ENCODE results near the gene RTN4.

RTN4 gene

DNA sequence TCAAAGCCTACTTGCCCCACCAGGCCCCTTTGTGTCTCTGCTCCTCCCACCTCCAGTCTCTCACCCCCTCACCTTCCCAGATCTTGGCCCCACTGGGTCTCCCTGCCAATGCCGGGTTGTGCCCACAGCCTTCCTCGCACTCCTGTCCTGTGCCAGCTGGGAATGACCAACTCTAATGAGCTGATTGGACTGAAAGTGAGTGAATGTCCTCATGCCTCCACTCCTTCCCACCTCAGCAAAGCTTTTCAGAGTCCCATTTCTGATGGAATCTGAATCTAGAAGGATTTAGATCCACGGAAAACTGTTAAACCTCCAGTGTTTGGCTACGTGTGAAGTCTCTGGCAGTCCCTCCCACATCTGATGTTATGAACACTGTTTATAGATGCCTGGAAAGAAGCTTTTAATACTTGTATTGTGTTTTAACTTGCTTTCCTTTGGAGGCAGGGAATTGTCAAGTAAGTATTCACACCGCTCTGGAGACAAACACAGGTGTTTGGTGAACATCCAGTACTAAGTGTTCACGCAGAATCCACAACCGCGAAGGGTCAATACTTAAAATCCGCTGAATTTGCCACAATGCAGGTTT is 103.9 kb downstream of the RTN4 start:
- FAIRE-seq = no peak

DNA sequence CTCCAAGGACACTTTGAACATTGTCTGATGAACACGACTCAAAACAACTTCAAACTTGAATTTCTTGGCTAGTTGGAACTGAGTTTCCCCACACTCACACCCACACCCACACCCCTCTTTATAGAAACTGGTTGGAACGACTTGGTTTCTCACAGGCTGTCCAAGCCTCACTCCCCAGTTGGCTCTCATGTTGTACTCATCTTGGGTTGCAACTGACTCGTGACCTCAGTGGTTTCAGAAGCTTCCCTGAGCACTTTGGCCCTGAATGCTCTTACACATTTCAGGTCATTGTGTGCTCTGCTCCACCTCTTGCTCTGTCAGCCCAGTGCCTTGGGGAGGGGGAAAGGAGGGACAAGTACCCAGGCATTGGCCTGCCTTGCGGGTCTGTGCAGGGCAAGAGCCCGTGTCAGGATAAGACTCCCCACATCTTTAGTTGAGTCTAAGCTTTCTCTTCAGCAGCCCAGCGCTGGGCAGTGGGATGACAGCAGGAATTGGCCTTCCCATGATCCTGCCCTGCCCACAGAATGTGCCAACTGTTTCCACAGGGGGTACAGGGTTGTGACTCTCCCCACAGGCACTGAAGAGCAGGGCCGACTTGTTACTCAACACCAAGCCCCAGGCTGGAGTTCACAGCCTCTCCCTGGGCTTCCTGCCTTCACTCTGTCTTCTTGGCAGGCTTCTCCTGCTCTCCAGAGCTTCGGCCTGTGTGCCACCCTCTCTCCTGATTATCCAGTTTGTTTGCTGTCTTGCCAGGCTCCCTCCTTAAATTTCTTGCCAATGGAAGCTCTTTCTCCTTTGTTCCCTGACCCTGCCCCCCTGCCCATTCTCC is 104.6 kb downstream of the RTN4 start:
- FAIRE-seq = no peak

DNA sequence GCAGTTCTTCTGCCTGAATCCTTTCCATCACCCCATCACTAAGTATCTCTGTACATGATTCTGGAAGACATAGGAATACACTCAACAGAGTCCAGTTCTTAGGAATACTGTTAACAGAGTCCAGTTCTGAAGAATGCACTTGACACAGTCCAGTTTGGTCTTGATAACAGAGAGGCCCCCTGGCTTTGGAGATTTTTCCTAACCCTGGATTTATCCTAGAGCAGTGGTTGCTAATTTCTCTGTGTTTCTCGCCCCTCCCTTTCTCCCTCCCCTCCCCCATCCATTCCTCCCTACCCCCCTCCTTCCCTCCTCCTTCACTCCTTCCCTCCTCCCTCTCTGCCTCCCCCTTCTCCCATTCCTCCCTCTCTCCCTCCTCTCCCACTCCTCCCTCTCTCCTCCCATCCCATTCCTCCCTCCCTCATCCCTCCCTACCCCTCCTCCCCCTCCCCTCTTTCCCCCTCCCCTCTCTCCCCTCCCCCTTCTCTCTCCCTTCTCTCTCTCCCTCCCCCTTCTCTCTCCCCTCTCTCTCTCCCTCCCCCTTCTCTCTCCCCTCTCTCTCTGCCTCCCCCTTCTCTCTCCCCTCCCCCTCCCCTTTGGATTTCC is 105.4 kb downstream of the RTN4 start:
- no peak for FAIRE-seq

DNA sequence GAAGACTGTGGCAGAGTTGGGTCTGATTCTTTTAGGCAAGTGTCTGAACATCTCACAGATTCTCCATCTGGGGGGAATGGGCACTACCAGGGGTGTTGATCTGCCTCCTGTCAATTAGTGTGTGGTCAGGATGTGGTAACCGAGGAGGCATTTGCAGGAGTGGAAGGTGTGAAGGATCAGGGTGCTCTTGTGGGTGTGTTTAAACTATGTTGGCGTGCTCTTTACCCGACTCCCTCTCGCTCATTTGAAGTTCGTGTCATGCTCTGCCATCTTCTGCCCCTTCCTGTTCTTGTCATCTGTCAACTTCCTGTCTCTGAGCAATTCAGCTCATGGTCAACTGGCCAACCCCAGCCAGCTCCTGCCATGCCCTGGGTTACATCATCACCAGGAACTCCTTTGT is 107.9 kb downstream of the RTN4 start:
- no peak for FAIRE-seq

DNA sequence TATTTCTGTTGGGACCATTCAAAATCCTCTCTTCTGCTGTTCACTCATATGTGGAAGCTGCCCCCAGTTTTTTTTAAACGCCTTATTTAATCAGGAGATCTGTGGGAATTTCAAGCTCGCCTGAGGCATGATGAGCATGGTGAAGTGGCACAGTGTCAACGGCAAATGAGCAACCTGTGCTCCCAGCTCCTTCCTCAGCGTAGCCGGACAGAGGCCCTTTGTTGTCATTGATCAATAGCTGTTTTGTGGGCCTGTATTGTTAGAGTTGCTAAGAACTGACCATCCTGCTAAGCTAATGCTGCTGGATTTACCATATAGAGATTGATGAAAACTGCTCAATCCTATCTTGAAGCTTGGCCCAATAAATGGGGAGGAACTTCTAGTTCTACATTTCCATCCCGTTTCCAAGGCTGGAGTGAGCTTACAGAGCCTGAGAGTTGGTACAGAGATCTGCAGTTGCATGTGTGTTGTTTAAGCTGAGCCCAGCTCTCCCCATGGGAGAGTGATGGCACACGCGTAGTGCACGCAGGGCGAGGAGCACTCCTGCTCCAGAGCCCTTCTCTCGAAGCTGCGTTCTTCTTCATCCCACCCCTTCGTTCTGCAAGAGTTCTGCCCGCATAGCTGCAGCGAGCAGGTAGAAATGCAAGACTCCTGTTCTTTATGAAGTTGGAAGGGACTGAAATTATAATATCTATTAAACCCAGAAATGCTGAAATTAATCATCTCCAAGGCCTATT is 108.8 kb downstream of the RTN4 start:
- no peak for FAIRE-seq

DNA sequence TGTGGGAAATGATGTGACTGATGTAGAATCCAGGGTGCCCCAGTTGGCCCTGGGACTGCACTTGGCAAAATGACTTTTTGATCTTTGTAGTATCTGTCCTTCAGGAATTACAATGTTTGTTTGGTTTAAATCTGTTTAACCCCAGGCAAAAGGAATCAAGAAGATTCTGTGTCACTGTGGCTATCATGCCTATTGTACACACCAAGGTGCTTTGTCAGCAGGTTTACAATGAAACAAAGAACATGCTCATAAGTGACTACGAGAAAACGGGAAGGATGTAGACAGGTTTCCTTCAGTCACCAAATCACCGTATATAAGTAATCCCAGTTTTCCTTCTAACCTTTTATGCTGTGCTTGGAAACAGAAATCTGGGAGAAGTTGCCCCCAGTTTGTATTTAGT is 109.5 kb downstream of the RTN4 start:
- no peak for FAIRE-seq

DNA sequence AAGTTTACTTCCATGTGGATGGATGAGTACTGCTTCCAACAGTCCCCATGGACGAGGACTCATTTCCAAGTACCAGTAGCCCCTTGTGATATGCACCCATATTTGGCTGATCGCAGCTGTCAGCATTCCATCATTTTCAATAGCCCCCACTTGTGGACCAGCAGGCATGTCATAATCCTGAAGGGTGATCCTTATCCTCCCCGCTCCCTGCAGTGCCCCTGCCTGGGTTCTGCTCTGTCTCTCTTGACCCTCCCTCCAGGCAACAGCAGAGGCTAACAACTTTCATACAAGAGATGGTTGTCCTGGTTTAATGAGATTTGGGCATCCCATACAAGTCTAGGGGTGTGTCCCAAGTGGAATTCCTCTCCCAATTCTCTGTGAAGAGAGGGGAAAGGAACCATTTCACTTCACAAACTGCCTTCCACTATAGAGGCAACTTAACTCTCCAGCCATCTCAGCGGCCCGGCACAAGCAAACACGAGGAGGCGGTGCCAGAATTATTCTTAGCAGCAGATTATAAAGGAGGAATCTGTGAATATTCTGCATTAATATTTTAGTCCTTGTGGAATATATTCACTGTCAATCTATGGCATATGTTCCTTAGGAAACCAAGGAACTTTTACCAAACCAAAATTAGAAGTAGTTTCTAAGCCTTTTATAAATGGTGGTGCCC is 110.7 kb downstream of the RTN4 start:
- FAIRE-seq = no peak

DNA sequence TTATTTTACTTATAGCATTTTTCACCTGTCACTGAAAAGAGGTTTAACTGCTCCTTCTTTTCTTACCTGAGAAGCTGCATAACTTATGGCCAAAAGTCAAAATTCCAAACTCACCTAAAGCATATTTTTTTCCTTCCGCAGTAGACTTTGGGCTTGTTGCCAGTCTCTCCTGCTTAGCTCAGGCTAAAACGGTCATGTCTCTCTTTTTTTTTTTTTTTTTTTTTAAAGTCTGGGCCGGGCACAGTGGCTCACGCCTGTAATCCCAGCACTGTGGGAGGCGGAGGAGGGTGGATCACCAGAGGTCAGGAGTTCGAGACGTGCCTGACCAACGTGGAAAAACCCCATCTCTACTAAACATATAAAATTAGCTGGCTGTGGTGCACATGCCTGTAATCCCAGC is 113.5 kb downstream of the RTN4 start:
- FAIRE-seq = no peak

DNA sequence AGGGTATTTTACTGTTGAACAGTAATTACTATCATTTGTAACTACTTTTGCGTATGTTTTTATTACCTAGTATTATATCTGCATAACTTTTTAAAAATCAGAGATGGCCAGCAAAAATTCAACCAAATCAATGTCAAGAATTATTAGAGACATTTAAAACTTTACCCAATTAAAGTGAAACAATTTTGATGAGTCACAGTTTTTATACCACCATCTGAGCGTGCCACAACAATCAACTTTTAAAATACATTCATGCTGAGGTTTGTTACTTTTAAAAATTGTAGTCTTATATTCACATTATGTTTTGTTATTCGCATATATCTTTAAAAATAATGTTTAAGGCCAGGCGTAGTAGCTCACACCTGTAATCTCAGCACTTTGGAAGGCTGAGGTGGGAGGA is 114.9 kb downstream of the RTN4 start:
- no peak for FAIRE-seq

DNA sequence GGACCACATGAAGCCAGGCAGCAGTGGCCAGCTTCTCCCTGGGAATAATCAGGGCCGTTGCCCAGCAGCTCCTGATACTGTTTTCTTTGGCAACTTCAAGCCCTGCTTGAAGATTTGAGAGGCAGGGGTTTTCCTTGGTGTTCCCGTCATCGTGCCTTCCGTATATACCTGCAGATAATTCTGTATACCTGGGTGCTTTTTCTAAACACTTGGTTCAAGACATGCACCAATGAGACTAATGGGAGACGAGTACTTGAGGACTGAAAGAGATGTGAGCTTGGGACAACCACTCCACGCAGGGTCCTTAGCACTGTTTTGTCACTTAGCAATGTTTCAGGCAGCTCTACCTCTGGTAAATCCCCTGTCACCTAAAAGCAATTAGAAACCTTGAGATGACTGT is 118.8 kb downstream of the RTN4 start:
- FAIRE-seq = no peak

GRCh38 chr2:54928719-54929118 is 121.5 kb downstream of the RTN4 start:
- FAIRE-seq = no peak

- FAIRE-seq = no peak
These were observed 122.3 kb downstream of the RTN4 start for GRCh38 chr2:54927751-54928615.

GRCh38 chr2:54927085-54927750 is 123.0 kb downstream of the RTN4 start:
- no peak for FAIRE-seq

DNA sequence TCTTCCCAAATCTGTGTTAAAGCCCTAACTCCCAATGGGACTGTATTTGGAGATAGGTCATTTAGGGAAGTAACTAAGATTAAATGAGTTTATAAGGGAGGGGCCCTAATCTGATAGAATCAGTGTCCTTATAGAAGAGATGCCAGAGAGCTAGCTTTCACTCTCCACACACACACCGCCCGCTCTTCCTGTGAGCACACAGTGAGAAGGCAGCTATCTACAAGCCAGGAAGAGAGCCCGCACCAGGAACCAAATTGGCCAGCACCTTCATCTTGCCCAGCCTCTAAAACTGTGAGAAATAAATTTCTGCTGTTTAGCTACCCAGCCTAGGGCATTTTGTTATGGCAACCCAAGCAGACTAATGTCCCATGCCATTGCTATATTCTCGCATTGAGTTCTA is 125.2 kb downstream of the RTN4 start:
- no peak for FAIRE-seq

GRCh38 chr2:54924121-54924520 is 126.1 kb downstream of the RTN4 start:
- FAIRE-seq = no peak

All from G401.6 (cell line).